HG03442 (cell line): ENCODE results near the gene CHIC2.

Experiments used
- ATAC-seq: cut with Tn5 transposase; IDR thresholded peaks from one replicate; pipeline ENCODE4 v1.9.1; 2021; ENCODE audit warnings: mild to moderate bottlenecking, moderate library complexity; ENCODE audit not compliant: unreplicated experiment

Gene CHIC2

GRCh38 chr4:54011201-54011600, 53.2 kb downstream of the CHIC2 start:
- no peak for ATAC-seq

DNA sequence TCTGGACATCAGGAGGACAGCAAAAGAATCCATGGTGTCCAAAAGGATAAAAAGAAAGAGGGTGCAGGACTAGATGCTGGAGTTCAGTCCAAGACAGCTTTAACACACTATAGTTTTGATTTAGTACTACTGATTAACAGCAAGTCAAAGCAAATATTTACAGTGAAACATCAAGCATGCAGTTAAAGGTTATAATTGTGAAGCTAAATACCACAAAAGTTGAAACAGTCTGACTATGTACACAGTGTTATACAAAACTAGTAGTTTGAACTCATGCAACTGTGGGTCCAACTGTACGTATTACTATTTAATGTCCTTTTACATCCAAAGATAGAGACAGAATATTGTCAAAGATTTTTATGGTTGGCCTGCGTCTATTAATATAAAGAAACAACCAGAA, 57.6 kb downstream of the CHIC2 start:
- ATAC-seq = no peak

DNA sequence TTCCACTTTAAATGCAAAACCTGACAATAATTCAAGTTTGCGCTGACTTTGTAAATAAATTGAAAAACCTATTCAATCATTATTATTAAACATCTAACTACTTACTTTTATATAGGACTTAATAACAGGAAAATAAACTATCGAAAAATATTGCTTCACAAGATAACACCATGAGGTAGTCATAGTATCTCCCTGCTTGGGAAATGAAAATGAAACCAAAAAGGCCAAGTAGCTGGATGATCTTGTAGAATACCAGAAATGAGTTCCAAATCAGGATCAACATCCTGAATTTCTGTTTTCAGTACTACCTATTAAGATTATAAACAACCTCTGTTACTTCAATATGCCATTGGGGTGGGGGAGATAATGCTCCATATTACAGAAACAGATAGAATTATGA, 58.9 kb downstream of the CHIC2 start:
- ATAC-seq = no peak

DNA sequence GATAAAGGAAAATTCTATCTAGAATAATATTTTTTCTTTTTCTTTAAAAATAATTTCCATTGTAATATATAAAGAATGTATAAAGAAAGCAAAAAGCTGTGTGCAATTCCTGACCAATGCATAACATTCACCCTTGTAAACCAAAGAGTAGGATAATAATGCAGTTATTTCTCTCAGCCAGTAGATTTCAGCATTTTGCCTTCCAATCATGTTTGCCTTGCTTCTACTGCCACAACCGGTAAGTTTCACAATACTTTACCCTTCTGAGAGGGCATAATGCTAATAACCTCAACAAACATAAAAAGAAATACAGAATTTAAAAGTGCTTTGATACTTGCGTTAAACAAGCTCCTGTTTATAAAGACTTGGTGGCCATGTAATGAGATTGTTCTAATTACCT, 59.9 kb downstream of the CHIC2 start:
- ATAC-seq = no peak

- no peak for ATAC-seq
Measured at GRCh38 chr4:54001668-54002365, 62.6 kb downstream of the CHIC2 start.

DNA sequence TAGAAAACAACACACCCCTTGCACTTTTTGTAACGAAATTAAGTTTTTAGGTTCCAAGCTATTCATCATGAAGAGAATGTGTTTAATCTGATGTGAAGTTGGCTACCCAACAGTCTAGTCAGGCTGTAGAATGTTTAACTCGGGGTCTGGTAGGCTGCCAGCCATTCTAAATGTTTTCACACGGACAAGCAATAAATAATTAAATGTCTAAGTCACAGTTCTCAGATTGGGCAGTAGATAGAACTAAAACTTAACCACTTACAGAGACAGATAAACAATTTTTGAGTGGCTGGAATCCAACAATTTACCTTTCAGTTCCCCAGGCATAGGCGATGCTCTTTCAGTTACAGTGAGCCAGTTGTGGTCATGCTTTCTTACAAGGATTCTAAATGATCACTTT, 66.5 kb downstream of the CHIC2 start:
- no peak for ATAC-seq

- ATAC-seq = no peak
Measured at GRCh38 chr4:53994382-53995102, 69.9 kb downstream of the CHIC2 start.

- ATAC-seq = no peak
Measured at GRCh38 chr4:53992785-53993184, 71.6 kb downstream of the CHIC2 start.

DNA sequence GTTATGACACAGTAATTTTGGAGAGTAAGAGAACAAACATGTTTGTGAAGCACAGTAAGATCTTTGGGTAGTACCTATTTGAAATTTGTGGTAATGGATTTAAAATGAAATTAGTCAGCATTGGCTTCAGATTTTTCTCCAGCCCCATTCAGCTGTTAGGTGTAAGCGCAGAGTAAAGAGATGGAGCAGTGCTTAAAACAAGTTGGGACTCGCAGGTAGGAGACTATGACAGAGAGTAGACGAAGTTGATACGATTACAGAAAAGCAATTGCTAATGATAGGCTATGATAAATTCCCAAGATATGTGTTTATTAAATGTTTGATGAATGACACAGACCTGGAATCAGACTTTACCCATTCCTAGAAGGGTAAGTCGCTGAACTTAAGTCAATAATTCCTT, 72.6 kb downstream of the CHIC2 start:
- ATAC-seq = no peak

DNA sequence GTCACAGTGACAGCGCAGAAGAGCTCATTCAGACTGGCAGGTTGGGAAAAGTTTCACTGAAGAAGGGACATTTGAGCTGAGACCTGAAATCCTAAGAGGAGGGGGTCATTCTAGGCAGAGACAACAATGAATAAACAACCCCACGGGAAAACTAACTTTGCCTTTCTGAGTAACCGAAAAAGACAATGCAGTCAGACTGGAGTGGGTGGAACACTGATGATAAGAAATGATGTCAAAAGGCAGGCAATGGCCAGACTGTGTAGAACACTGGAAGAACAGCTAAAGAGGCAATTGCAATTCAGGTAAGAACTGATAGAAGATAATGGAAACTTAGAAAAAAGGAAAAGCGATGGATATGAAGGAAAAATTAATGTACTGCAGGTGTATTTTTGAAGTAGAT, 73.8 kb downstream of the CHIC2 start:
- ATAC-seq = no peak

GRCh38 chr4:53987761-53988171, 76.6 kb downstream of the CHIC2 start:
- no peak for ATAC-seq

DNA sequence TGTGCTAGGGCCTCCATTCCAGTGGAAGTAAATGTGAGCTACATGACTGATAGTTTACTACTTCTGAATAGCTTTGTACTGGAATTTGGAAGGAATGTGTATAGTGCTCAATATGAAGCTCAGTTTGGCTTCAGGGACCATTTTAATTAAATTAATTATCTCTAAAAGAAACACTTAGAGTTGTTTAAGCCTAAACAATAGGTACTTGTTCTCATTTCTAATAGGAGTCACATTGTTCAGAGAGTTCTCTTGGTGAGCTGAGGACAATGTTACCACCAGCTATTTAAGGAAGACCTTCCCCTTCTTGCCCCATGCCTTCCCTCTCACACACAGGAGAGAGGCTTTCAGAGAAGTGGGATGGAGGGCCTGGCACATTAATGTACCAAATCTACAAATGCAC, 78.3 kb downstream of the CHIC2 start:
- no peak for ATAC-seq

DNA sequence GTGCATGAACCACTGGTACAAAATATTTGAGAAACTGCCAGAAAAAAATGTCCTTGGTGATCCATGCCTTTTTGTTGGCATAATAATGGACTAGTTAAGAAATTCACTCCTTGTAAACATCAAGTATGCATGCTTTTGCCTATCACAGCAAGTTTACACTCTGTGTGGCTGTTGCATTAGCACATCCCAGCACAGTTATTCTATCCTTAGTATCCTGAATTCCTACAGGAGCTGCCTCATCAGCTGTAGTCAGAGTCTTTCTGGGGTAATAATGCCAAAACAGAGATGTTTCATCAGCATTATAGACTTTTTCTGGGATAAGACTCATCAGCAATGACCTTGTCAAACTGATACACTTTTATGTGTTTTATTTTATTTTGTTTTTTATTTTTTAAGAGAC, 82.8 kb downstream of the CHIC2 start:
- no peak for ATAC-seq

DNA sequence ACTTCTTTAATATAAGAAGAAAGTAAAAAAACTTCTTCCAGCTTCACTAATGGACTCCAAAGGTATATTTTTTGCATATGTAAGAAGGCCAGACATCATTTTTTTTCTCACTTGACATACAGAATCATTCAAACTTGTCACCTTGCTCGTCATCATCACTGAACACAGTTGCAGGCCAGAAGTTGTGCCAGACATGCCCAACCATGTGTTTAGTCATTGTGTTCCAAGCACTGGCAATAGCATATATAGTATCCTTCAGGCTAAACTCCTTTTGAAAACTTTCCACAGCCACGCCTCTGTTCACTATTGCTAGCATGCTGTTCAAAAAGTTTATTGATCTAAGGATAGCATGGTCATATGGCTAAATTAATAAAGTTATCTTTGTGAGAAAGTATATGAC, 83.3 kb downstream of the CHIC2 start:
- no peak for ATAC-seq

GRCh38 chr4:53974561-53974960, 89.8 kb downstream of the CHIC2 start:
- no peak for ATAC-seq

DNA sequence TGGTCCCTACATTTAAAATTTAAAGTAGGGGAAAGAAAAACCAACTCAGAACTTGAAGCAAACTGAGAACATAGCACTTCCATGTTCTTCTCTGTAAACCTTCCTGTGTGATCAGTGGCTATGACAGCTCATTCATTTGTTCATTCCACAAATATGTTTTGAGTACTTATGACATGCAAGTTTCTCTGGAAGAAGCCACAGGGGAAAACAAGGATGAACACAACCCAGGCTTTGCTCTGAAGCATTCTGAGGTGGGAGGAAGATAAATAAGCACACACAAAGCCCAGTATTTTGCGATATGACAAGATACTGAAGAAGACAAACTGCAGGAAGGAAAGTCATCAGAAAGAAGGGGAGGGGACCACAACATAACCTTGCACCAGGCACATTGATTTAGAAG, 96.4 kb downstream of the CHIC2 start:
- no peak for ATAC-seq

DNA sequence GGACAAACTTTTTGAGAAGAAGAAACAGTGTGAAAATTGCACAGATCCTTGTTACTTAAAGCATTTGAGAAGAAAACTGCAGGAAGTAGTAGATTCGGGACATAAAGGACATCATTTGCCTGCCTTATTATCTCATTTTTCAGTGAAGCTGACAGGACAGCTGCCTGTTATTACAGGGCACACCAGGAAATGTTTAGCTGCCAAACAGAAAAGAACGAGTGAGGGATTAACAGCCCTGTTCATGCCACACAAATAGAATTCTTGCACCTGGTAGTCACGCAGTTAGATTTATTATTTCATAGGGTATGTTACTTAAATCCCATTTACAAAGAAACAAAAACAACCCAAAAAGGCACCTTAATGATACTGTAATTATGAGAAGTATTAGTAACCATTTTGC, 100.6 kb downstream of the CHIC2 start:
- no peak for ATAC-seq

DNA sequence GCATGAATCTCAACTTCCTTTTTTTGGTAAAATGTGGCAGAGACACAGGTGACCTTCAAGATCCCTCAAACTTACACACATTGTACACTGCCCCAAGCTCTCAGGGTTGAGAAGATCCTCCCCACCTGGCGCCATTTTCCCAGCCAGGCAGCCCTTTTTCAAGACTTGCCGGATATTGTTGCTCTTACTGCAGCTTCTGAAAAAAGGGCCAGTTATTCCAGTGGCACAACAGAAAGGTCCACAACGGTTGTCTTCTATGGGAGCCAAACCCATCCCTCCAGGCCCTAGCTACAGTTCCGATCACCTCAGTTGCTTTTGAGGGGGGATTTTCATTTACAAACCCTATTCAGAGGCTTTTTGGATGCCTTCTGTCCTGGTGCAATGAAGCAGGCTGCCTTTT, 101.1 kb downstream of the CHIC2 start:
- ATAC-seq = no peak

GRCh38 chr4:53962516-53963225, 101.7 kb downstream of the CHIC2 start:
- ATAC-seq = no peak

DNA sequence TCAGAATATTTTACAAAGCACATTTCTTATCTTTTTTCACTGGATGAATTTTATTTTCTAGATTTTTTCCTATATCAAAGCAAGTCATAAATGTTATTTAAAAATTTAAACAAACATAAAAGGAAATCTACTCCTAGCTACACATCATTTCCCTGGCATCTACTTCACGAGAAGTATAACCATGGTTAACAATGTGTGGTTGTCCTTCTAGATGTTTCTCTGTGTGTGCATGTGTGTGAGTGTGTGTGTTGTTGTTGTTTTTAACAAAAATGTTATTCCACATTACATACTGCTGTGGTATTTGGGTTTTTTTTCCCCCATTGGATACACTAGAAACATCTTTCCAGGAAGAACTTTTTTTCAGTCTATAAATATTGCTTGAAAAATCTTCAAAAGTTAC, 103.1 kb downstream of the CHIC2 start:
- ATAC-seq = no peak

DNA sequence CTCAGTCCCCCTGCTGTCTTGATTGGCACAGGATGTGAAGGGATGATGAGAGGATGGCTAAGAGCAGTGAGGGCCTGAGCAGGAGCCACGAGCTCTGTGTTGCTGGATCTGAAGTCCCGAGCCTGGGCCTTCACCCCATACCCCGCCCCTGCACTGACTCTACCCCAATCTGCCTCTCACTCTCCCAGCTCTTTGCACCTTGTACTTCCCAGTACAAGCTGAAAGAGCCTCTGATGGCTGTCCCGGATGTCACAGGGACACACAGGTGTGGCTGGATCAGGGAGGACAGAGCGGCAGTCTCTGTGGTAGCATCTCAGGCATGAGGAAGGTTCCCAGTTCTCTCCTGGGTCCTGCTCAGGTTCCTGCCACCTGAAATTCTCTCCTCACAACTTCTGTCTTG, 103.6 kb downstream of the CHIC2 start:
- no peak for ATAC-seq
